ENCODE measurements around the gene POPDC3.

- TF ChIP-seq CTCF (IDR thresholded peaks at IDR 0.05) (no peak), EP300 (IDR thresholded peaks at IDR 0.05) (no peak), POLR2A (IDR thresholded peaks at IDR 0.05) (no peak)
Observed at GRCh38 chr6:105191351-105191750, 11.5 kb upstream of the POPDC3 start.
